AG09309 (cell line): ENCODE data around the gene CALHM6.

Experiments
- DNase-seq: peaks from one replicate; pipeline ENCODE4 v3.0.0-alpha.2; 2010; ENCODE audit warnings: low read depth
- H3K4me3 ChIP-seq: 2 replicates; pipeline ENCODE4 v1.5.1; 2011; ENCODE audit warnings: mild to moderate bottlenecking, low read depth, low read length, moderate library complexity; ENCODE audit not compliant: control insufficient read depth
- CTCF ChIP-seq: IDR thresholded peaks from 2 replicates; pipeline ENCODE4 v1.5.1; 2011; ENCODE audit warnings: mild to moderate bottlenecking, low read depth, low read length, inconsistent platforms; ENCODE audit not compliant: insufficient read depth, control insufficient read depth; ENCODE audit errors: missing control alignments

The CALHM6 gene

GRCh38 chr6:116422238-116422637, 38.9 kb upstream of the CALHM6 start:
- H3K4me3 ChIP-seq, result no peak overlapping the region
- DNase-seq, result no peak
- TF ChIP-seq CTCF, result no peak

GRCh38 chr6:116424001-116424400, 37.2 kb upstream of the CALHM6 start:
- TF ChIP-seq CTCF, result no peak
- no peak for DNase-seq
- H3K4me3 ChIP-seq, result no peak overlapping the region

- no peak overlapping the region for H3K4me3 ChIP-seq
- no peak for DNase-seq
- no peak for TF ChIP-seq CTCF
Measured at GRCh38 chr6:116426551-116426950, 34.6 kb upstream of the CALHM6 start.

DNA sequence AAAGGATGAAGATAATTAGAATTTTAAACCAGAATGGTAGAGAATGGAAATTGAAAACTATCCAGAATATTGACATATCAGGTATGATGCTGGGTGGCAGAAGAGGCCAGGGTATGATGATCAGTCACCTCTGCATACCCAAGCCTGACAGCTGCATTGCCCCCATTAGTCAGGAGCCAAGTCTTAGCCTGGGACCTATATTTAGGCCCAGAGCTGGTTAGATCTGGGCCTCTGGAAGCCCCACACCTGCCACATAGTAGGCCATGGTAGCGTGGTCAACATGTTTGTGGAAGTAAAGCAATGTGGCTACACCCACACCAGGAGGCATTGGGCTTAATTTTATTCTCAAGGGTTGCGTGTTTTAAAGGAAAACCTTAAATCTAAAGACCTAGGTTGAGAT, 32.1 kb upstream of the CALHM6 start:
- TF ChIP-seq CTCF, result no peak
- no peak overlapping the region for H3K4me3 ChIP-seq
- no peak for DNase-seq

DNA sequence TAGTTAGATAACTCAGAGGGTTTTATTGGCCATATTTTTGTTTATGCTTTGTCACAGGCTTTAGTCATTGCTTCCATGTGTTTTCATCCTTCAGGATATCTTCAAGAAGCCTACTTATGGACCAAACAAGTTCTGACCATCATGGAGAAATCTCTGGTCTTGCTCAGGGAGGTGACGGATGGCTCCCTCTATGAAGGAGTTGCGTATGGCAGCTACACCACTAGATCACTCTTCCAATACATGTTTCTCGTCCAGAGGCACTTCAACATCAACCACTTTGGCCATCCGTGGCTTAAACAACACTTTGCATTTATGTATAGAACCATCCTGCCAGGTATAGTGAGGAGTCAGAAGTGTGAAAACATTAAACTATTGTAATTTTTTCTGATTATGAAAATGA, 30.3 kb upstream of the CALHM6 start:
- H3K4me3 ChIP-seq, result no peak overlapping the region
- no peak for TF ChIP-seq CTCF
- DNase-seq, result no peak

GRCh38 chr6:116431964-116432595, 29.1 kb upstream of the CALHM6 start:
- no peak for DNase-seq
- H3K4me3 ChIP-seq, result no peak overlapping the region
- no peak for TF ChIP-seq CTCF
